OCI-LY7 (cell line): Measurements from ENCODE around the gene DNM2. TPM values are rescaled to one million over a fixed set of nuclear protein-coding genes. Genes with fewer than 3 reads are reported as not detected.

Experiments used
- BruUV-seq: library from RNA; stranded (reverse); fragments of 400-500 nt; replicated peaks from 2 replicates; lab custom pipeline; 2021; lab: Mats Ljungman, UMichigan
- CTCF ChIA-PET: fragments of 300-600 bp; sonication (Branson Sonifier 250); formaldehyde crosslinking; loops from one replicate; lab custom pipeline; 2022; ENCODE audit warnings: antibody characterized with exemption; ENCODE audit not compliant: unreplicated experiment; lab: Charles Lee
- POLR2A ChIA-PET: fragments of 300-600 bp; sonication (Branson Sonifier 250); formaldehyde crosslinking; loops from one replicate; lab custom pipeline; 2022; ENCODE audit warnings: antibody characterized with exemption; lab: Charles Lee
- DNase-seq: peaks from one replicate; pipeline ENCODE4 v3.0.0-alpha.2; 2015; ENCODE audit warnings: low spot score
- H2AFZ ChIP-seq: fragments of 200-600 bp; sonication (generic), shearing (Covaris generic); 2 replicates; pipeline ENCODE4 v1.6.1; 2014; ENCODE audit warnings: mild to moderate bottlenecking, antibody characterized with exemption, low read length, moderate library complexity
- H3K27ac ChIP-seq: fragments of 200-600 bp; sonication (generic); 2 replicates; pipeline ENCODE4 v1.5.1; 2014; ENCODE audit warnings: mixed run types, low read depth, mild to moderate bottlenecking, moderate library complexity, low read length, inconsistent platforms; ENCODE audit not compliant: poor library complexity, severe bottlenecking
- H3K36me3 ChIP-seq: fragments of 200-600 bp; sonication (generic); 2 replicates; pipeline ENCODE4 v1.6.1; 2014; ENCODE audit warnings: mild to moderate bottlenecking, antibody characterized with exemption, low read length, moderate library complexity, mixed read lengths; ENCODE audit not compliant: insufficient read depth
- H3K4me1 ChIP-seq: fragments of 200-600 bp; sonication (generic); 2 replicates; pipeline ENCODE4 v1.5.1; 2014; ENCODE audit warnings: mild to moderate bottlenecking, low read length; ENCODE audit not compliant: insufficient read depth, poor library complexity, severe bottlenecking
- H3K4me2 ChIP-seq: fragments of 200-600 bp; sonication (generic); 2 replicates; pipeline ENCODE4 v1.6.1; 2014; ENCODE audit warnings: mild to moderate bottlenecking, low read length
- H3K4me3 ChIP-seq: fragments of 200-600 bp; sonication (generic); 2 replicates; pipeline ENCODE4 v1.5.1; 2014; ENCODE audit warnings: mild to moderate bottlenecking, low read depth, low read length; ENCODE audit not compliant: poor library complexity, severe bottlenecking
- H3K79me2 ChIP-seq: fragments of 200-600 bp; sonication (generic); 2 replicates; pipeline ENCODE4 v1.6.1; 2016; ENCODE audit warnings: low read depth, mild to moderate bottlenecking, low read length, moderate library complexity, mixed read lengths; ENCODE audit not compliant: insufficient read depth
- H3K9me2 ChIP-seq: fragments of 200-600 bp; sonication (generic); 2 replicates; pipeline ENCODE4 v1.6.1; 2016; ENCODE audit warnings: mild to moderate bottlenecking, low read length, mixed read lengths; ENCODE audit not compliant: insufficient read depth
- H3K9me3 ChIP-seq: fragments of 200-600 bp; sonication (generic); 2 replicates; pipeline ENCODE4 v1.6.1; 2014; ENCODE audit warnings: mild to moderate bottlenecking, mixed run types, low read length, mixed read lengths
- H4K20me1 ChIP-seq: fragments of 200-600 bp; sonication (generic); 2 replicates; pipeline ENCODE4 v1.6.1; 2014; ENCODE audit warnings: mild to moderate bottlenecking, antibody characterized with exemption, low read length, moderate library complexity, mixed read lengths; ENCODE audit not compliant: insufficient read depth
- EZH2phosphoT487 ChIP-seq: fragments of 200-600 bp; sonication (generic); IDR thresholded peaks from 2 replicates; pipeline ENCODE4 v1.6.1; 2018; ENCODE audit warnings: low read depth, borderline replicate concordance, mild to moderate bottlenecking, mixed run types, antibody characterized with exemption, low read length, moderate library complexity, mixed read lengths
- intact Hi-C: fragments of 100-400 bp; cut with micrococcal nuclease; formaldehyde crosslinking; loops from one replicate; pipeline ENCODE4 v1.10.0; 2022; ENCODE audit not compliant: unreplicated experiment
- total RNA-seq, 2 experiments: library from RNA; depleted of rRNA in 1 of 2; stranded (reverse); fragments of >200 nt in 1 of 2; shearing (Covaris generic) in 1 of 2; gene quantifications; 2 replicates each; pipeline ENCODE4 v1.2.3, GENCODE V29; 2014 to 2022
- TF ChIP-seq, protein P1 (sequence below): fragments of 200-600 bp; sonication (generic); conservative IDR thresholded peaks from 2 replicates; pipeline ENCODE4 v1.5.1; 2014; ENCODE audit warnings: mild to moderate bottlenecking, antibody characterized with exemption, low read length, moderate library complexity, mixed read lengths

Gene DNM2
- total RNA-seq, 2 experiments from 2014 or later, result 139 to 165 TPM

GRCh38 chr19:10788146-10788545 is 70.3 kb downstream of the DNM2 start:
- no TSS peak for BruUV-seq
- Histone ChIP-seq H3K4me3 (no peak overlapping the region), H3K9me3 (no peaks in the 10 kb centered on the region), H3K36me3 (peaks cover 85% of the 10 kb centered on the region), H2AFZ (no peak overlapping the region), H3K79me2 (no peaks in the 10 kb centered on the region), H3K9me2 (no peaks in the 10 kb centered on the region), H3K27ac (no peak overlapping the region), H3K4me1 (no peaks in the 10 kb centered on the region), H3K4me2 (no peak overlapping the region), H4K20me1 (no peaks in the 10 kb centered on the region)
- intact Hi-C loops, result no loop called here
- POLR2A ChIA-PET, result no interaction called here
- CTCF ChIA-PET, result no interaction called here
- TF ChIP-seq EZH2phosphoT487, result no peak
- TF ChIP-seq, protein P1, sequence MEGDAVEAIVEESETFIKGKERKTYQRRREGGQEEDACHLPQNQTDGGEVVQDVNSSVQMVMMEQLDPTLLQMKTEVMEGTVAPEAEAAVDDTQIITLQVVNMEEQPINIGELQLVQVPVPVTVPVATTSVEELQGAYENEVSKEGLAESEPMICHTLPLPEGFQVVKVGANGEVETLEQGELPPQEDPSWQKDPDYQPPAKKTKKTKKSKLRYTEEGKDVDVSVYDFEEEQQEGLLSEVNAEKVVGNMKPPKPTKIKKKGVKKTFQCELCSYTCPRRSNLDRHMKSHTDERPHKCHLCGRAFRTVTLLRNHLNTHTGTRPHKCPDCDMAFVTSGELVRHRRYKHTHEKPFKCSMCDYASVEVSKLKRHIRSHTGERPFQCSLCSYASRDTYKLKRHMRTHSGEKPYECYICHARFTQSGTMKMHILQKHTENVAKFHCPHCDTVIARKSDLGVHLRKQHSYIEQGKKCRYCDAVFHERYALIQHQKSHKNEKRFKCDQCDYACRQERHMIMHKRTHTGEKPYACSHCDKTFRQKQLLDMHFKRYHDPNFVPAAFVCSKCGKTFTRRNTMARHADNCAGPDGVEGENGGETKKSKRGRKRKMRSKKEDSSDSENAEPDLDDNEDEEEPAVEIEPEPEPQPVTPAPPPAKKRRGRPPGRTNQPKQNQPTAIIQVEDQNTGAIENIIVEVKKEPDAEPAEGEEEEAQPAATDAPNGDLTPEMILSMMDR, result no peak
- no peak for DNase-seq

DNA sequence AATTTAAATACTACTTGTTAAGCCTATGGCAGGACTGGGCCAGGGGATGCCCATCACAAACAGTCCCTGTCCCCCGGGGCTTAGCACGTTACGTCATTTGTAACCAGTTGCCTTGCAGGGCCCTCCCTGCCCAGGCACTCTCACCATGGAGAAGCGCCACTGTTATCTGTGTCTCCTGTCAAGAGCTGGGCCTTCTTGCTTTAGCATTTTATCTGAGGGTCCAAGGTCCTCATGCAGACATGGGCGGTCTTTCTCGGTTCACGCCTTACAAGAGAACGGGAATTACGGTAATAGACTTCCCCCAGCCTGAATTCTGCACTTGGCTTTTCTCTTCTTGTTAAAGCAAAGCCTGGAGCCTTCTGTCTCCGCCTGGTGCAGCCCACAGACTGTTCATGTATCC is 72.0 kb downstream of the DNM2 start:
- no peaks in the 10 kb centered on the region for H3K9me3 ChIP-seq
- no peak for TF ChIP-seq EZH2phosphoT487
- TF ChIP-seq, protein P1, result no peak
- H2AFZ ChIP-seq, result no peak overlapping the region
- no peaks in the 10 kb centered on the region for H4K20me1 ChIP-seq
- POLR2A ChIA-PET, result no interaction called here
- no peak overlapping the region for H3K4me3 ChIP-seq
- H3K4me1 ChIP-seq, result no peaks in the 10 kb centered on the region
- CTCF ChIA-PET, result no interaction called here
- DNase-seq, result no peak
- BruUV-seq, result no TSS peak
- no peak overlapping the region for H3K4me2 ChIP-seq
- H3K27ac ChIP-seq, result no peak overlapping the region
- H3K9me2 ChIP-seq, result no peaks in the 10 kb centered on the region
- peaks cover 87% of the 10 kb centered on the region for H3K36me3 ChIP-seq
- H3K79me2 ChIP-seq, result no peaks in the 10 kb centered on the region
- intact Hi-C loops, result no loop called here

- no TSS peak for BruUV-seq
- ChIA-PET CTCF (no interaction called here), POLR2A (no interaction called here)
- H3K27ac ChIP-seq, result no peak overlapping the region
- no peaks in the 10 kb centered on the region for H3K9me3 ChIP-seq
- H3K4me2 ChIP-seq, result no peak overlapping the region
- H4K20me1 ChIP-seq, result no peaks in the 10 kb centered on the region
- H3K79me2 ChIP-seq, result no peaks in the 10 kb centered on the region
- H3K9me2 ChIP-seq, result no peaks in the 10 kb centered on the region
- H3K4me3 ChIP-seq, result no peak overlapping the region
- no peak for TF ChIP-seq EZH2phosphoT487
- TF ChIP-seq, protein P1, result no peak
- H3K36me3 ChIP-seq, result peaks cover 77% of the 10 kb centered on the region
- DNase-seq, result no peak
- intact Hi-C loops, result no loop called here
- no peaks in the 10 kb centered on the region for H3K4me1 ChIP-seq
- no peak overlapping the region for H2AFZ ChIP-seq
These were observed 78.8 kb downstream of the DNM2 start for GRCh38 chr19:10796653-10797052.
